NB4 (cell line): ENCODE measurements around the gene VAT1L.

Experiments used
- POLR2A ChIP-seq: IDR thresholded peaks from 2 replicates; pipeline ENCODE4 v1.6.1; 2011; ENCODE audit warnings: mild to moderate bottlenecking; ENCODE audit not compliant: insufficient read length; ENCODE audit errors: extremely low read depth
- TF ChIP-seq, protein P1 (sequence below): IDR thresholded peaks from one replicate; pipeline ENCODE4 v1.5.1; 2012; ENCODE audit warnings: low read depth, low read length

DNA sequence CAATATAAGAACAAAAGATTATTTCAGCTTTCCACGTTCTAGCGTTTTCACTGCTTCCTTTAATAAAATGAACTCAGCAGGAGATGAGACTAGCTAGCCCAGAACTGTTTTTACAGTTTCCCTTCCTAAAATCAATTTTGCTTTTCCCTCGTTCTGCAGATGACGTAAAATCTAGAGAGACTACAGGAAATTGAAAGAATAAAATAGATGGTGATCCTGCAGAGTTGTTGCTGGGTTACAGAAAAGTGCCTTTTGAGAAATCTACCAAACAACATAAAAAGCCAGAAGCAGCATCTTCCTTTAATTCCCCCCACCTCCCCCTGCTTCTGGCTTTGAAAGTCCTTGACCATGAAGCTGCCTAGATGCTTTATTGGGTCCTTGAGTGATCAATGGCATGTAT lies 137.2 kb downstream of the VAT1L start:
- TF ChIP-seq, protein P1, sequence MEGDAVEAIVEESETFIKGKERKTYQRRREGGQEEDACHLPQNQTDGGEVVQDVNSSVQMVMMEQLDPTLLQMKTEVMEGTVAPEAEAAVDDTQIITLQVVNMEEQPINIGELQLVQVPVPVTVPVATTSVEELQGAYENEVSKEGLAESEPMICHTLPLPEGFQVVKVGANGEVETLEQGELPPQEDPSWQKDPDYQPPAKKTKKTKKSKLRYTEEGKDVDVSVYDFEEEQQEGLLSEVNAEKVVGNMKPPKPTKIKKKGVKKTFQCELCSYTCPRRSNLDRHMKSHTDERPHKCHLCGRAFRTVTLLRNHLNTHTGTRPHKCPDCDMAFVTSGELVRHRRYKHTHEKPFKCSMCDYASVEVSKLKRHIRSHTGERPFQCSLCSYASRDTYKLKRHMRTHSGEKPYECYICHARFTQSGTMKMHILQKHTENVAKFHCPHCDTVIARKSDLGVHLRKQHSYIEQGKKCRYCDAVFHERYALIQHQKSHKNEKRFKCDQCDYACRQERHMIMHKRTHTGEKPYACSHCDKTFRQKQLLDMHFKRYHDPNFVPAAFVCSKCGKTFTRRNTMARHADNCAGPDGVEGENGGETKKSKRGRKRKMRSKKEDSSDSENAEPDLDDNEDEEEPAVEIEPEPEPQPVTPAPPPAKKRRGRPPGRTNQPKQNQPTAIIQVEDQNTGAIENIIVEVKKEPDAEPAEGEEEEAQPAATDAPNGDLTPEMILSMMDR, result no peak
- TF ChIP-seq POLR2A, result no peak
